ENCODE results near the gene ZNF593.

Gene ZNF593

GRCh38 chr1:26148887-26149286 is 20.8 kb upstream of the ZNF593 start:
- DNase-seq (ENCODE audit: low read depth in 2 of 2) = no peak

- no peak for DNase-seq (ENCODE audit: low read depth in 2 of 2)
Measured at GRCh38 chr1:26153966-26154532, 15.7 kb upstream of the ZNF593 start.

DNA sequence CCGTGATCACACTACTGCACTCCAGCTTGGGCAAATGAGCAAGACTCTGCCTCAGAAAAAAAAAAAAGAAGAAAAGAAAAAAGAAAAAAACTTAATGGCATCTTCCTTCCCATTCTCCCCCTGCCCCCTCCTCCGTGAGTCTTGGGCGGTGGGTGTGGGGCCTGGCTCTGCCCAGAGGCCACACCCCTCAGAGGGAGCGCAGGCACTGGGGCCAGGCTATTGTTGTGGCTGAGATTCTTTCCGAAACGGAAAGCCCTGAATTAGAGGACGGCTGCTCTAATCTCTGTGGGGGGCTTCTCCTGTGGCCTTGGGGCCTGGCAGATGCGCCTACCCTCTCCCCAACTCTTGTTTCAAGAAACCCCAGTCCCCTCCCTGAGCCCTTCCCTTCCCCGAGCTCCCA is 15.0 kb upstream of the ZNF593 start:
- DNase-seq (ENCODE audit: low read depth in 2 of 2) = no peak

GRCh38 chr1:26155370-26156284 is 14.1 kb upstream of the ZNF593 start:
- DNase-seq (ENCODE audit: low read depth in 2 of 2) = no peak

GRCh38 chr1:26156285-26157038 is 13.2 kb upstream of the ZNF593 start:
- DNase-seq (ENCODE audit: low read depth in 2 of 2) = no peak

DNA sequence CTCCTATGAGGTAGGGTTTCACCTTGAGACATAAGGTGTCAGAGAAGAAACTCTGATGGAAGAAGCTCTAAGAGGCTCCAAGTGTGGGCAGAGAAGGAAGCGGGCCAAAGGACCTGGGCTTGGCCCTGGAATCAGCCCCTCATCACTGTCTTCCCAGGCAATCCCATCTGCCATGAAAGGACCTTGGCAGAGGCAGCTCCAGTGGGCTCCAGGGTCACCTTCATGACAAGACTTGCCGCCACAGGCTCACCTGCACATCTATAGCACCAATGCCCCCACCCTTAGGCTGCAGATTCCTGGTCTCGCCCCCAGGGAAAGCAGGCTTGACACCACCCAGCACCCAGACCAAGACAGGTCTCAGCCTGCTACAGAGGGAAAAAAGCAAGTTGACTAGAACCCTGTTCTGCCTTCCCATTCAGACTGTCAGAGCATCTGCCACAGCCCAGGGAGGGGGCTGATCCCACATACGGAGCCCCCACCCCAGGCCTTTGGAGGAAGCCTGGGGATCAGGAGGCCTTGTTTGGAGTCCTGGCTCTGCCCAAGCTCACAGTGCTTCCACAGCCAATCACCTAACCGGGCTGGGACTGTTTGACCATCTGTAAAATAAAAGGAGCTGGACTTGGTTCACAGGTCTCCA is 11.3 kb upstream of the ZNF593 start:
- no peak for DNase-seq (ENCODE audit: low read depth in 2 of 2)

DNA sequence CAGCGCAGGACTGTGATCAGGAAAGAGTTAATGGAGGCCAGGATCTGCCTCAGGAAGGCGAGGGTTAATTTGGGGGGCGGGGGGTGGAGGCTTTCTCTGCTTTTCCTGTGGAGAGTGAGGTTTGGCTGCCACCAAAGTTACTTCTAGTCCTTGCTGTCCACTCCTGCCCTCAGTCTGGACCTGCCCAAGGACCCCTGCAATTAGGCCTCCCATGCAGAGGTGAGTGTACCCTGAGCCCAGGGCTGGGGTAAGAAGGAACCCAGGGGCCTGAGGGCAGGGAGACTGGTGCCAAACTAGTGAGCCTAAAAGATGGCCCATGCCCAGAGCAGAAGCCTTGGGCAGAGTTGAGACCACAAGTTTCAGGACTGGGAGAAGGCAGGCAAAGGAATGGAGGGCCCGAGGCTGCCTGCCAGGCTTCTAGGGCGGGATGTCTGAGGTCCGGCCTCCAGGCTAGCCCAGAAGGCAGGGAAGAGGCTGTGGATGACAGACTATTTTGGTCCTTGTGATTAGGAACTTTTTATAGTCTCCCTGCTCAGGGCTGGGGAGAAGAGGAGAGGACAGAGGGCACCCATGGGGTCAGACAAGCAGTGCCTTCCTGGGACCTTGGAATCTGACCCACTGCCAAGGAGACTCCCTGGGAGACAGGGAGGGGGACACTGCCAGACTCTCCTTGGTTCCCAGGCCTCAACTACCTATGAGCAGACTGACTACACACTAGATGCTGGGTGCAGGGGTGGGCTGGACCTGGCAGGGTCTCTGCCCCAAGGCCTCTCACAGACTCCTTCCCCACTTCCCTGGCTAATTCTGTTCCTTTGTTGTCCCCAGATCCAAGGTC is 10.6 kb upstream of the ZNF593 start, which contains the start of gene FAM110D:
Gene FAM110D (plus strand): TSS at position 172 of the 835 bp plus-strand sequence. CDS start 2,213 bp downstream, outside the sequence.
- no peak for DNase-seq (ENCODE audit: low read depth in 2 of 2)

- no peak for DNase-seq (ENCODE audit: low read depth in 2 of 2)
Measured at GRCh38 chr1:26159743-26160039, 10.0 kb upstream of the ZNF593 start.

DNA sequence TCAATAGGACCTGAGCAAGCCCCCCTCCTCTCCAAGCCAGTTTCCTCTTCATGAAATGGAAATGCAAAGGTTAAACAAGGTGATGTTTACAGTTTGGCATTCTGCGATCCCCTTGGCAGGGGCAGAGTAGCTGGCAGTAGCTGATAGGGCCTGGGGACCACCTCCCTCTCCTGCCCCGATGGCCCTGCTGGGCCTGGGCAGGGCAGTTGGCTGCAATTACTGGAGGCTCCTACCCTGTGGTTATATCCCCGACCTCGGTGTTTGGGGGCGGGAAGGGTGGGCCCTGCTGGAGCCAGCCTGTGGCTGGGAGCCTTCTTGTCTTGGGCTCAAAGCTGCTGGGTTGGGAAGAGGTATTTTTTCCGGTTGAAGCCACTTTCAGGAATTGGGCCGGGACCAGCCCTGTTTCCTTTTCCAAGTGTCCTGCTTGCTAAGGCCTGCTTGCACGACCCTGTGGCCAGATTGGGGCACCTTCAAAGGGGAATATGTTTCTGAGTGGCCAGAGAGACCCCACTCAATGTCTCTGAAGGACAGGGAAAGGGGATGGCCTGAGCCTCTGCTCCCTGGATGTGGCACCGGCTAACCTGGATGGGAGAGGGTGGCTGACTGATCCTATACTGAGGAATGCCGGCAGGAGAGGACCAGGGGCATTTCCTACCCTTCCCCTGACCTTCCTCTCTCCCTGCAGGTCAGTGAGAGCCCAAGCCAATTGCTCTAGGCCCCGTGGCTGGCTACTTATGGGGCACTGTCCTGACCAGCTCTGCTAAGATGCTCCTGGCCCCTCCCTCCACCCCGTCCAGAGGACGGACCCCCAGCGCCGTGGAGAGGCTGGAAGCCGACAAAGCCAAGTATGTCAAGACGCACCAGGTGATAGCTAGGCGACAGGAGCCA is 8.9 kb upstream of the ZNF593 start:
- DNase-seq (ENCODE audit: low read depth in 2 of 2) = no peak

DNA sequence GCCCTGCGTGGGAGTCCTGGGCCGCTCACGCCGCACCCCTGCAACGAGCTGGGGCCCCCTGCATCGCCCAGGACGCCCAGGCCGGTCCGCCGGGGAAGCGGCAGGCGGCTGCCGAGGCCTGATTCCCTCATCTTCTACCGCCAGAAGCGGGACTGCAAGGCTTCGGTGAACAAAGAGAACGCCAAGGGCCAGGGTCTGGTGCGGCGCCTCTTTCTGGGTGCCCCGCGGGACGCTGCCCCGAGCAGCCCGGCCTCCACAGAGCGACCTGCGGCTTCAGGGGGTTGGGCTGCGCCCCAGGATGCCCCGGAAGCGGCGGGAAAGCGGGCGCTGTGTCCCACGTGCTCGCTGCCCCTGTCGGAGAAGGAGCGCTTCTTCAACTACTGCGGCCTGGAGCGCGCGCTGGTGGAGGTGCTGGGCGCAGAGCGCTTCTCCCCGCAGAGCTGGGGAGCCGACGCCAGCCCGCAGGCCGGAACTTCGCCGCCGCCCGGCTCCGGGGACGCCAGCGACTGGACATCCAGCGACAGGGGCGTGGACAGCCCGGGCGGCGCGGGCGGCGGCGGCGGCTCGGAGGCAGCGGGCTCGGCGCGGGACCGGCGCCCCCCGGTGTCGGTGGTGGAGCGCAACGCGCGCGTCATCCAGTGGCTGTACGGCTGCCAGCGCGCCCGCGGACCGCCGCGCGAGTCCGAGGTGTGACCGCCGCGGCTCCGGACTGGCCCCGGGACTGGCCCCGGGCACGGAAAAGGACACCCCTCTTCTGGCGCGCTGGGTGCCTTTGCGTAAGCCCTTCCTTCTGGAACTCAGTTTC is 8.1 kb upstream of the ZNF593 start:
- no peak for DNase-seq (ENCODE audit: low read depth in 2 of 2)

DNA sequence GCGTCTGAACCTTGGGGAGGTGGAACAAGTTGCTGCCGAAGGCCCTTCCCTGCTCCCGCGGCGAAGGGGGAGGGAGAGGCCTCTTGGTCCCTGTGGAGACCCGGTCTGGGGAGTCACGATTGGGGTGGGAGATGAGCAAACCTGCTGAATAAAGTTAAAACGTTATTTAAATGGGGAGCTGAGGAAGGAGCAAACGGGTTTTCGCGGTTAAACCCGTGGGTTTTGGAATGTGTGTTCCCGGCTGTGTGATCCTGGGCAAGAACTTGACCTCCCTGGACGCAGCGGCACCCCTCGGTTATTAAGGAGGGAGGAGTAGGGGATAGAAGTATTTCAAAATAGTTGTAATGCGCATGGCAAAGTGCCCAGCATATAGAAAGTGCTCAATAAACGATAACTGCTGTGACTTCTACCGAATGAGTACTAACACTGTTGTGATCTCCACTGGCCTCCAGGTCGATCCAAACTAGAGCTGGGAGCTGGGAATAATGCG is 7.4 kb upstream of the ZNF593 start:
- DNase-seq (ENCODE audit: low read depth in 2 of 2) = no peak

- DNase-seq (ENCODE audit: low read depth in 2 of 2) = no peak
Measured at GRCh38 chr1:26163684-26164035, 6.0 kb upstream of the ZNF593 start.

DNA sequence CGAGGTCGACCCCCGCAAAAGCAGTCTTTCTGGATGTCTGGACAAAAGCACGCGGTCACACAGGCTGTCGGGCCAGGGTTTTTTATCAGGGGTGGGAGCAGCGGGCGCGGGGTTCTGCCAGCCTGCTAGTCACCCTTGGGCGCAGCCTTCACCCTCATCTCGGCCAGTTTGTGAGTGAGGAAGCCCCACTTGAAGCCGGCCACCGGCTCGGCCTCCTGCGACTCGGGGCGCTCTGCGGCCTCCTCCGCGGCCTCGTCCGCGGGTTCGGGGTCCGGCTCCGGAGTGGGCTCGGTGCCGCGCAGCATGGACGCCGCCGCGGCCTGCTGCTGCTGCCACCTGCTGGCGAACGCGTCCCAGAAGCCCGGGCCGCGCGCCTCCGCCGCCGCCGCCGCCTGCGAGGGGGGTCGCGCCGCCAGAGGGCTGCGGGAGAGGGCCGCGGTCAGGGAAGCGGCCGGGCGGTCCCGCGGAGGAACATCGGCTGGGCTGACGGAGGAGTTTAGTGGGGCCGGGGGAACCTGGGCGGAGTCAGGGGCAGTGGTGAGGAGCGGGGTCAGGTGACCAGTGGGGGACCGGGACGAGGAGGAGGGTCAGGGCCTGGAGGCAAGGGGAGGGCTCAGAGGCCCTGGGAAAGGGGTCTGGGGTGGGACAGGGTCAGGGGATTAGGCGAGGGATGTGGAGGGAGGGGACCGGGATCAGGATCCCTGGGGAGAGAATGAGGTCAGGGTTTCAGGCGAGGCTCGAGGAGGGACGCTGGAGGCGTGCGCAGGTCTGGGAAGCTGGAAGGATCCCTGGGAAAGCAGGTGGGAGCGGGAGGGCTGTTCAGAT is 5.5 kb upstream of the ZNF593 start:
- DNase-seq (ENCODE audit: low read depth in 2 of 2) = peak in 1 of 2 donors; percentile 30

GRCh38 chr1:26164861-26165842 is 4.6 kb upstream of the ZNF593 start:
- no peak for DNase-seq (ENCODE audit: low read depth in 2 of 2)

DNA sequence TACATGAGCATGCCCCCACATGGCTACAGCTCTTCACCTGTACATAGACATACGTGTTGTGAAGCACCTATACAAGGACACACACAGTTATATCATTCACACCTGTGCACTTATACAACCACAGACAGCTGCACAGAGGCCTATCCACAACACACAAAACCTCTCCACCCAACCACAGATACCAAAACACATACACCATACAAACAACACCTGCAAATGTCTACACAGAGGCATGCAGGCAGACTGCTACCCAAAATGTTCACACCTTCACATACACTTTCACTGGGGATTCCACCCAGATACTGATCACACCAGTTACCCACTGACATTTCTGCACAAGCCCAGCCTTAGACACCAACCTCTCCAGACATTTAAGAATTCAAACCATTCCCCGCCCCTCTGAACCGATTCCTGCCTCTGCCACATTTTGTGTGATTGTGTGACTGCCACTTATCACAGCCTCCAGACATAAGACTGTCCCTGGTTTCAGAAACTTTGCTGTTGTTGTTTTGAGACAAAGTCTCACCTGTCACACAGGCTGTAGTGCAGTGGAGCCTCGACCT is 2.9 kb upstream of the ZNF593 start:
- DNase-seq (ENCODE audit: low read depth in 2 of 2) = no peak

GRCh38 chr1:26168410-26169197 is 1.1 kb upstream of the ZNF593 start, which contains the start of gene C1orf232:
C1orf232 (minus strand) TSS chr1:26168963; CDS start chr1:26168499, 464 bp downstream.
- no peak for DNase-seq (ENCODE audit: low read depth in 2 of 2)
